Mucosa of descending colon (tissue), 3 donors: Measurements from ENCODE around the gene DDO. TPM values are rescaled to one million over a fixed set of nuclear protein-coding genes. Genes with fewer than 3 reads are reported as not detected.

Experiments used
- ATAC-seq: fragments of 200-7000 bp; cut with Tn5 transposase; one replicate; pipeline ENCODE4 v1.9.1; 2020; ENCODE audit warnings: mild to moderate bottlenecking, moderate library complexity
- DNase-seq, 3 donors: peaks; one replicate each; pipeline ENCODE4 v3.0.0-alpha.2; 2020
- H3K36me3 ChIP-seq: fragments of 200-600 bp; one replicate; pipeline ENCODE4 v1.8.0; 2021; ENCODE audit warnings: low read depth, mild to moderate bottlenecking
- H3K4me1 ChIP-seq: fragments of 200-600 bp; one replicate; pipeline ENCODE4 v1.8.0; 2021; ENCODE audit warnings: low read depth, mild to moderate bottlenecking
- H3K4me3 ChIP-seq: fragments of 200-600 bp; one replicate; pipeline ENCODE4 v1.8.0; 2021; ENCODE audit warnings: mild to moderate bottlenecking
- H3K9me3 ChIP-seq: fragments of 200-600 bp; one replicate; pipeline ENCODE4 v1.8.0; 2021; ENCODE audit warnings: mild to moderate bottlenecking
- intact Hi-C, 2 donors: fragments of 100-400 bp; cut with DNase I in 1 of 2; cut with micrococcal nuclease in 1 of 2; formaldehyde crosslinking; loops; one replicate each; pipeline versions ENCODE4 v1.11.0 to v1.11.1; 2022; cut with DNase I, micrococcal nuclease
- total RNA-seq, 3 donors: library from RNA; stranded (reverse); fragmentation: NEBNext Ultra II Directional in 2 of 3; extraction: Animal tissue kit (Norgen Biotek cat#: 25700) in 2 of 3; gene quantifications; one replicate each; pipeline versions ENCODE4 v1.2.1 to v1.2.4, GENCODE V29; 2021 to 2023
- TF ChIP-seq, protein P1 (sequence below): fragments of 200-600 bp; IDR thresholded peaks from one replicate; pipeline ENCODE4 v1.8.0; 2022; ENCODE audit warnings: antibody characterized with exemption, mild to moderate bottlenecking
- donor health status: DM: no; HTN: no; CAD: no; lungs with moderate emphysema.
- donor health status: DM: no; HTN: no; CAD: no.
- donor health status: DM: no; HTN: yes; CAD: no.

The DDO gene
- total RNA-seq, 3 donors from 2014 or later, result 2.6 to 3.5 (median 3.4) TPM

DNA sequence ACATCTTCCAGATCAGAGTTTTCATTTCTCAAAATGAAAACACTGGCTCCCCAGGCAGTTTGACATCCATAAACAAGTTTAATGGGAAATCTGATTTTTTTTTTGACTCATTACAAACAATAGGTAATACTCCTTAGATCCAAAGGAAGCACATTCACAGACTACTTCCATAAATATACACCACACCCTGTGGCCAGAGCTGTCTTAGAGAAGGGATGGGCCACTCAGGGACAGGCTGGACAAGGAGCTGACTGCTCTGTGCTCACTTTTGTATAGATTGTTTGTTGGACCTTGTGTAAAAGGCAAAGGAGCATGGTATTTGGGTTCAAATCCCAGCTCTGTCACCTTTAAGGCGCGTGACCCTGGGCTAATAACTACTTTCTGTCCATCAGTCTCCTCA, 12.8 kb upstream of the DDO start:
- intact Hi-C loops, result no loop called here
- no peaks in the 10 kb centered on the region for H3K4me1 ChIP-seq
- H3K4me3 ChIP-seq, result no peak overlapping the region
- DNase-seq (no peak), ATAC-seq (peak; percentile 26)
- no peaks in the 10 kb centered on the region for H3K36me3 ChIP-seq
- TF ChIP-seq, protein P1, sequence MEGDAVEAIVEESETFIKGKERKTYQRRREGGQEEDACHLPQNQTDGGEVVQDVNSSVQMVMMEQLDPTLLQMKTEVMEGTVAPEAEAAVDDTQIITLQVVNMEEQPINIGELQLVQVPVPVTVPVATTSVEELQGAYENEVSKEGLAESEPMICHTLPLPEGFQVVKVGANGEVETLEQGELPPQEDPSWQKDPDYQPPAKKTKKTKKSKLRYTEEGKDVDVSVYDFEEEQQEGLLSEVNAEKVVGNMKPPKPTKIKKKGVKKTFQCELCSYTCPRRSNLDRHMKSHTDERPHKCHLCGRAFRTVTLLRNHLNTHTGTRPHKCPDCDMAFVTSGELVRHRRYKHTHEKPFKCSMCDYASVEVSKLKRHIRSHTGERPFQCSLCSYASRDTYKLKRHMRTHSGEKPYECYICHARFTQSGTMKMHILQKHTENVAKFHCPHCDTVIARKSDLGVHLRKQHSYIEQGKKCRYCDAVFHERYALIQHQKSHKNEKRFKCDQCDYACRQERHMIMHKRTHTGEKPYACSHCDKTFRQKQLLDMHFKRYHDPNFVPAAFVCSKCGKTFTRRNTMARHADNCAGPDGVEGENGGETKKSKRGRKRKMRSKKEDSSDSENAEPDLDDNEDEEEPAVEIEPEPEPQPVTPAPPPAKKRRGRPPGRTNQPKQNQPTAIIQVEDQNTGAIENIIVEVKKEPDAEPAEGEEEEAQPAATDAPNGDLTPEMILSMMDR, result no peak
- no peaks in the 10 kb centered on the region for H3K9me3 ChIP-seq

DNA sequence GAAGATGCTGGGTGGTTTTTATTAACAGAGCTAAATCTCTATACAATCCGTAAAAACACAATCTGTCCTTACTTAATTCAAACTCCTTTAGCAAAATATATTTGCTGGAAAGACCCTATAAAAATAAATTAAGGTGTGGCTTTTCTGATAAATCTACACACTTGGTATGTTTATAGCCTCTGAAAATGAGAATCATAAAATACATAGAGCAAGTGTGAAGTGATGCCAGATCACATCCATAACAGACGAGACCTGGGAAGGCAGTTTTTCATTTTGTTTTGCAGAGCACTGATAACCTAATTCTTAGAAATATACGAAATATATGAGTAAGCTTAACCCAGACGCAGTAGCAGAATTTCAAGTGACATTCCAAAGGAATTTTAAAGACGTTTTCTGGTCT, 10.4 kb upstream of the DDO start:
- no peaks in the 10 kb centered on the region for H3K4me1 ChIP-seq
- no peaks in the 10 kb centered on the region for H3K9me3 ChIP-seq
- ATAC-seq (no peak), DNase-seq (no peak)
- intact Hi-C loops, result no loop called here
- TF ChIP-seq, protein P1, result no peak
- H3K4me3 ChIP-seq, result no peak overlapping the region
- H3K36me3 ChIP-seq, result no peaks in the 10 kb centered on the region

DNA sequence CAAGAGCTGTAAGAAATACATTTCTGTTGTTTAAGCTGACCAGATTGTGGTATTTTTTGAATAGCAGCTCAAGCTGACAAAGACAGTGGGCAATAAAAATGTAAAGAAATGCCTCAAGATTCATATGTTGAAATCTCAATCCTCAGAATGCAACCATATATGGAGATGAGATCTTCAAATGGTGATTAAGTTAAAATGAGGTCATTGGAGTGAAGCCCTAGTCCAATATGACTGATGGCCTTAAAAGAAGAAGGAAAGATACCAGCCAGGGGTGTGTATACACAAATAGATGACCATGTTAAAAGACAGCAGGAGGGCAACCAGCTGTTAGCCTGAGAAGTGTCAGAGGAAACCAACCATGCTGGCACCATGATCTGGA, 7.1 kb upstream of the DDO start:
- no peak for DNase-seq
- no peaks in the 10 kb centered on the region for H3K36me3 ChIP-seq
- TF ChIP-seq, protein P1, result no peak
- ATAC-seq, result no peak
- no peaks in the 10 kb centered on the region for H3K9me3 ChIP-seq
- no peak overlapping the region for H3K4me3 ChIP-seq
- no peaks in the 10 kb centered on the region for H3K4me1 ChIP-seq
- intact Hi-C loops, result no loop called here

DNA sequence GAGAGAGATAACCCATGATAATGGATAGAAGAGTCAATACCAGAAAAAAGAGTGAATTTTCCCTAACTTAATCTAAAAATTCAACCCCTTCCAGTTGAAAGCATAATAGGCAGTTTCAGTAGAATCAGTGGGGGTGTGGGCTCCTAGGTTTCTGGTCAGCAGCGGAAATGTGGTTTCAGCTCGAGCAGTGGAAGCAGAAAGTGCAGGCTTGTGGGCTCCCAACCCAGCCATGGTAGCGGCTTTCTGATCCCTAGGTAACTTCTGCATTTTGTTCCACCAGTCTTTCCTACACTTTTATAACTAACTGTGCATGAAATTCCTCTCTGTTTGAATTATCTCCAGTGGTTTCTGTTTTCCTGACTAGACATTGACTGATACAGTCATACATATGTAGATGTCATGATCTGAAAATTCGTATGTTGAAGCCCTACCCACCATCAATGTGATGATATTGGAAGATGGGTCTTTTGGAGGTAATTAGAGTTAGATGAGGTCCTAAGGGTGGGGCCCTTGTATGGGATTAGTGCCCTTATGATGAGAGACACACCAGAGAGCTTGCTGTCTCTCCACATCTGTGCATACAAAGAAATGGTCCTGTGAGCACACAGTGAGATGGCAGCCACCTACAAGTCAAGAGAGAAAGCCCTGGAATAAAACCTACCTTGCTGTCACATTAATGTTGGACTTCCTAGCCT, 6.5 kb upstream of the DDO start:
- DNase-seq (no peak), ATAC-seq (no peak)
- no peaks in the 10 kb centered on the region for H3K4me1 ChIP-seq
- no peak overlapping the region for H3K4me3 ChIP-seq
- no peaks in the 10 kb centered on the region for H3K9me3 ChIP-seq
- intact Hi-C loops, result no loop called here
- TF ChIP-seq, protein P1, result no peak
- no peaks in the 10 kb centered on the region for H3K36me3 ChIP-seq

DNA sequence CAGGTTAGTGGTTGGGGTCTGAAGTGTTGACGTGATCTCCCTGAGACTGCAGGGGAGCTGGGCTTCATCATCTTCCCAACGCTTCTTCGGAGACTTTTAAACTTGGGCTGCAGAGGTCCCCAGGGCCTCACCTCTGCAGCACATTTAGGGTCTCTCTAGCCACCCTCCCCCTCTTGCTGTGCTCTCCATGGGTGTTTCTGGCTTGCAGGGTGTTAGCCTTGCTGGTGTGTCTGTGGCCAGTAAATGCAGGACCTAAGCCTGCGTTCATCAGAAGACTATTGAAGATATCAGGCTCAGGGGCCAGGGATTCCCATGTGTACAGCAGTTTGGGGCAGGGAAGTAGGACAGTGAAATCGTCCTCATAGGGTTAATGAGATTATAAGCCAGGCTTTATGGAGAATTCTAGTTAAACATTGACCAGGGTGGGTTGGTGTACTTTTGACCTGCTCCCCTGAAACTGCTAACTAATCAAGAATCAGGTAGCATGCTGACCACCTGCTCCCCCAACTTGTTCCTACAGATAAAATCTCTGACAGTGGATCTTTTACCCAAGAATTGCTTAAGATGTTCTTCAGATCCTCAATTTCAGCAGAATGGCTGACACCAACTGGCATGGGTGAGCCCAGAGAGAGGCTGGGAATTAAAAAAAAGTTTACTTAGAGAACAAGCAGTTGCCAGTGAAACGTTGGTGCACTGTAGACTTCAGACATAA, 3.8 kb upstream of the DDO start:
- no peaks in the 10 kb centered on the region for H3K9me3 ChIP-seq
- H3K4me1 ChIP-seq, result no peaks in the 10 kb centered on the region
- intact Hi-C loops, result no loop called here
- no peak overlapping the region for H3K4me3 ChIP-seq
- peak in 1 of 3 donors; percentile 45 for DNase-seq
- H3K36me3 ChIP-seq, result no peaks in the 10 kb centered on the region
- peak; percentile 53 for ATAC-seq
- TF ChIP-seq, protein P1, result no peak
